SK-N-SH treated with all-trans-retinoic acid at 6 μM for 48 hours (cell line): ENCODE results near the gene BRD4.

Source experiments
- ZNF70 ChIP-seq: fragments of 450-650 bp; formaldehyde crosslinking; IDR thresholded peaks from 2 replicates; pipeline ENCODE4 v1.5.0; 2020; ENCODE audit warnings: mild to moderate bottlenecking, moderate library complexity
- TF ChIP-seq, protein P1 (sequence below): fragments of 250-450 bp; sonication (Bioruptor Pico); IDR thresholded peaks from 2 replicates; pipeline ENCODE4 v1.5.0; 2020; ENCODE audit warnings: mild to moderate bottlenecking, moderate library complexity

DNA sequence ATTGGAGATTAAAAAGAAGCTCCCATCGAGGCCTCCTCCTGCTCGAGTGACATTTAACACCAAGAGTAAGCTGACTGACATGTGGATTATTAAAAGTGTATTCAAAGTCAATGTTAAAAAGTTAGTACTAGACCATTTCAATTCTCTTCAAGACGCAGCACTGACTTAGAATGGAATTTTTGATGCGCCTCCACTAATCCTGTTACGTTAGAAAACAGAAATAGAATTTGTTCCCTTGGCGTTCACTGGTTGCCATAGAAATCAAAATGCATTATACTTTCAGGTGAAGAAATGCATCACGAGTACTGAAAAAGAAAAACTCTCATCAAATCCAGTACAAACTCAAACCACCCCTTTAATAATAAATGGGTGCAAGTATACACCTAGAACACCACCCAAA, 42.2 kb downstream of the BRD4 start:
- TF ChIP-seq ZNF70 (CRISPR knock-in tag): no peak
- TF ChIP-seq, protein P1, sequence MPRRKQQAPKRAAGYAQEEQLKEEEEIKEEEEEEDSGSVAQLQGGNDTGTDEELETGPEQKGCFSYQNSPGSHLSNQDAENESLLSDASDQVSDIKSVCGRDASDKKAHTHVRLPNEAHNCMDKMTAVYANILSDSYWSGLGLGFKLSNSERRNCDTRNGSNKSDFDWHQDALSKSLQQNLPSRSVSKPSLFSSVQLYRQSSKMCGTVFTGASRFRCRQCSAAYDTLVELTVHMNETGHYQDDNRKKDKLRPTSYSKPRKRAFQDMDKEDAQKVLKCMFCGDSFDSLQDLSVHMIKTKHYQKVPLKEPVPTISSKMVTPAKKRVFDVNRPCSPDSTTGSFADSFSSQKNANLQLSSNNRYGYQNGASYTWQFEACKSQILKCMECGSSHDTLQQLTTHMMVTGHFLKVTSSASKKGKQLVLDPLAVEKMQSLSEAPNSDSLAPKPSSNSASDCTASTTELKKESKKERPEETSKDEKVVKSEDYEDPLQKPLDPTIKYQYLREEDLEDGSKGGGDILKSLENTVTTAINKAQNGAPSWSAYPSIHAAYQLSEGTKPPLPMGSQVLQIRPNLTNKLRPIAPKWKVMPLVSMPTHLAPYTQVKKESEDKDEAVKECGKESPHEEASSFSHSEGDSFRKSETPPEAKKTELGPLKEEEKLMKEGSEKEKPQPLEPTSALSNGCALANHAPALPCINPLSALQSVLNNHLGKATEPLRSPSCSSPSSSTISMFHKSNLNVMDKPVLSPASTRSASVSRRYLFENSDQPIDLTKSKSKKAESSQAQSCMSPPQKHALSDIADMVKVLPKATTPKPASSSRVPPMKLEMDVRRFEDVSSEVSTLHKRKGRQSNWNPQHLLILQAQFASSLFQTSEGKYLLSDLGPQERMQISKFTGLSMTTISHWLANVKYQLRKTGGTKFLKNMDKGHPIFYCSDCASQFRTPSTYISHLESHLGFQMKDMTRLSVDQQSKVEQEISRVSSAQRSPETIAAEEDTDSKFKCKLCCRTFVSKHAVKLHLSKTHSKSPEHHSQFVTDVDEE: no peak
